PC-9 (cell line): ENCODE data around the gene PATJ.

Source experiments
- EZH2 ChIP-seq: fragments of 200-600 bp; sonication (generic); IDR thresholded peaks from 2 replicates; pipeline ENCODE4 v1.8.0; 2017; ENCODE audit warnings: antibody characterized with exemption, low read depth
- TF ChIP-seq, protein P1 (sequence below): fragments of 200-600 bp; sonication (generic); conservative IDR thresholded peaks from 2 replicates; pipeline ENCODE4 v1.6.1; 2017; ENCODE audit warnings: mixed run types, antibody characterized with exemption, mild to moderate bottlenecking, moderate library complexity

DNA sequence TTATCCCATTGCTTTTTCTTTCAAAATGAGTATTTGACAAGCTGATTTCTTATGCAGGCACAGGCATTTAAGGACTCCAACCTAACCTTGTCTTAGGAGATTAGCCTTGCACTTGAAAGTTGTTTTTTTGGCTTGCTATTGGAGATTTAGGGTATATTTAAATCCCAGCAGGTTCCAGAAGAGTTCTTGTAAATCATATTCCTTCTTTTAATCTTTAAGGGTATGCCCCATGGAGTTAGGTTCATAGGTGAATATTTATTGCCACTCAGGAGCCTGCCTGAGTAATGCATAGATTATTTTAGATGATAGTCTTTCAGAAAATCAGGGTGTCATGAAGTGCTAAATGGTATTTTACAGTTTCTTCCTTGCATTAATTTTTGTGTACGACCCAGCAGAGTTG, 146.5 kb downstream of the PATJ start:
- TF ChIP-seq, protein P1, sequence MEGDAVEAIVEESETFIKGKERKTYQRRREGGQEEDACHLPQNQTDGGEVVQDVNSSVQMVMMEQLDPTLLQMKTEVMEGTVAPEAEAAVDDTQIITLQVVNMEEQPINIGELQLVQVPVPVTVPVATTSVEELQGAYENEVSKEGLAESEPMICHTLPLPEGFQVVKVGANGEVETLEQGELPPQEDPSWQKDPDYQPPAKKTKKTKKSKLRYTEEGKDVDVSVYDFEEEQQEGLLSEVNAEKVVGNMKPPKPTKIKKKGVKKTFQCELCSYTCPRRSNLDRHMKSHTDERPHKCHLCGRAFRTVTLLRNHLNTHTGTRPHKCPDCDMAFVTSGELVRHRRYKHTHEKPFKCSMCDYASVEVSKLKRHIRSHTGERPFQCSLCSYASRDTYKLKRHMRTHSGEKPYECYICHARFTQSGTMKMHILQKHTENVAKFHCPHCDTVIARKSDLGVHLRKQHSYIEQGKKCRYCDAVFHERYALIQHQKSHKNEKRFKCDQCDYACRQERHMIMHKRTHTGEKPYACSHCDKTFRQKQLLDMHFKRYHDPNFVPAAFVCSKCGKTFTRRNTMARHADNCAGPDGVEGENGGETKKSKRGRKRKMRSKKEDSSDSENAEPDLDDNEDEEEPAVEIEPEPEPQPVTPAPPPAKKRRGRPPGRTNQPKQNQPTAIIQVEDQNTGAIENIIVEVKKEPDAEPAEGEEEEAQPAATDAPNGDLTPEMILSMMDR = no peak
- no peak for TF ChIP-seq EZH2
